Stromal cell of bone marrow (primary cell): ENCODE data around the gene CD52.
A peak's percentile ranks its signal among the peaks of the same experiment; 100 is the strongest.

ENCODE experiments used
- DNase-seq: peaks from one replicate; pipeline ENCODE4 v3.0.0-alpha.2; 2012; ENCODE audit warnings: low read depth

Gene CD52

GRCh38 chr1:26317612-26318337 lies at the start of gene CD52:
Gene CD52 (plus strand): TSS chr1:26317958. CDS start chr1:26318018, 60 bp downstream.
- no peak for DNase-seq

- DNase-seq = no peak
Observed at GRCh38 chr1:26268290-26269197, 49.2 kb upstream of the CD52 start.

- DNase-seq = no peak
Observed at GRCh38 chr1:26269198-26269550, 48.6 kb upstream of the CD52 start.

GRCh38 chr1:26274801-26275425 lies 42.8 kb upstream of the CD52 start:
- no peak for DNase-seq

GRCh38 chr1:26275580-26276431 lies 42.0 kb upstream of the CD52 start:
- peak; percentile 99 for DNase-seq

GRCh38 chr1:26276432-26276838 lies 41.3 kb upstream of the CD52 start:
- DNase-seq = no peak

GRCh38 chr1:26277261-26277661 lies 40.5 kb upstream of the CD52 start:
- no peak for DNase-seq

GRCh38 chr1:26277719-26278118 lies 40.0 kb upstream of the CD52 start:
- DNase-seq = no peak

GRCh38 chr1:26278303-26278702 lies 39.5 kb upstream of the CD52 start:
- DNase-seq = peak; percentile 98

GRCh38 chr1:26278724-26279455 lies 38.9 kb upstream of the CD52 start:
- DNase-seq = peak; percentile 84

- DNase-seq = peak; percentile 70
Observed at GRCh38 chr1:26279456-26280332, 38.1 kb upstream of the CD52 start, which contains the start of gene SH3BGRL3. Gene SH3BGRL3 (plus strand): TSS chr1:26280086. CDS start chr1:26280156, 70 bp downstream.

- no peak for DNase-seq
Observed at GRCh38 chr1:26280333-26281042, 37.3 kb upstream of the CD52 start.

- DNase-seq = no peak
Observed at GRCh38 chr1:26281091-26281958, 36.4 kb upstream of the CD52 start.

GRCh38 chr1:26281971-26282370 lies 35.8 kb upstream of the CD52 start:
- no peak for DNase-seq

- no peak for DNase-seq
Observed at GRCh38 chr1:26282401-26282918, 35.3 kb upstream of the CD52 start.

GRCh38 chr1:26283279-26283853 lies 34.4 kb upstream of the CD52 start:
- DNase-seq = no peak

- DNase-seq = no peak
Observed at GRCh38 chr1:26283871-26284596, 33.7 kb upstream of the CD52 start.
